GM19438 (cell line): ENCODE data around the gene WBP2NL.
A peak's percentile ranks its signal among the peaks of the same experiment; 100 is the strongest.
"Not testable (repeated sequence)": the region's sequence is repeated elsewhere in the genome, so short reads cannot be mapped to it uniquely, and the experiment has no call there.

Experiments used
- ATAC-seq: cut with Tn5 transposase; IDR thresholded peaks from one replicate; pipeline ENCODE4 v1.9.1; 2021; ENCODE audit warnings: low read depth; ENCODE audit not compliant: unreplicated experiment

WBP2NL gene

DNA sequence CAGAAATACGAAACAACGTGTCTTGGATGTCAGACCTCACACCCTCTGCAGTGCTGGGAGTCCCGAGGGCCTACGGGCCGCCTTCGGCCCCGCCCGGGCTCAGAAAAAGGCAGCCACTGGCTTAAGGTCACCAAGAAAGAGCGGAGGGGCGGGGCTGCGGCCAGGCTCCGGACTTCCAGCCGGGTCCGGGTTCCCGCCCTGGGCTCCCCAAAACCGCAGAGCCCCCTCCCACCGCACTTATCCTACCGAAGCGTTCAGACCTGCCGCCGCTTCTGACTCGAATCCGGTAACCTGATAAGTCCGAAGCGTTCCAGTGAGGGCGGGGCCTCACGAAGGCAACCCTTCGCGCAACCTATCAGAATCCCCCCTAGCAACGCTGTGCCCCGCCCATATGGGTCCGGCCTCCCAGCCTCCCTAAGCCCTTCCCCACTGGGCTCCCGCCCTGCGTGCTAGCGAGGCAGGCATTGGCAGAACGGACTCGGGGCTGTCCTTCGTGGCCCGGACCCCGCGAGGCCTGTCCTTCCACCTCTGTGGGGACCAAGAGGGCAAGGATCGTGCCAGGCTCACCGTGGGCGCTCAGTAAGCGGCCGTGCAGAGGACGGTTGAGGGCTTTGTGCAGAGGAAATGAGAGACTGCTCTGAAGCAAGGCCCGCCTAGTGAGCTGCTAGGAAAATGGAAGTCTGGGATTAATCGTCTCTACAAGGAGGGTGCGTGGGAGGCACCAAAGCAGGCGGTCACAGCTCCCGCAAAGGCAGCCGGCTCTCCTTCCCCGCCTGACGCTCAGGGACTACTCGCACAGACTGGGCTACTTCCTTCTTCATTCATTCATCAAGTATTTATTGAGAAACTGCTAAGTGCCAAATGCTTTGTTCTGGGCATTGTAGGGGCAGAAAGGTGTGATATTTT, 72.2 kb downstream of the WBP2NL start, which contains the start of gene NAGA:
TSS of gene NAGA (minus strand) at position 296 of the 906 bp plus-strand sequence. CDS start 515 bp downstream, outside the sequence.
- peak; percentile 87 for ATAC-seq

DNA sequence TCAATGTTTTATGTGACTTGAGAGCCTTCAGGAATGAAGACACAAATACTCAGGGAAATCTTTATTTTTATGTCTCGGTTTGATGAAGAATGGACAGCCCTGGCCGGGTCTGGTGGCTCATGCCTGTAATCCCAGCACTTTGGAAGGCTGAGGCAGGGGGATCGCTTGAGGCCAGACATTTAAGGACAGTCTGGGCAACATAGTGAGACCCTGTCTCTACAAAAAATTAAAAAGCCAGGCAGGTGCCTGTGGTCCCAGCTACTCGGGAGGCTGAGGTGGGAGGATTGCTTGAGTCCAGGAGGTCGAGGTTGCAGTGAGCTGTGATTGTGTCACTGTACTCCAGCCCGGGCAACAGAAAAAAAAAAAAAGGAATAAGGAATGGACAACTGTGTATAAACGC, 72.9 kb downstream of the WBP2NL start:
- ATAC-seq = not testable (repeated sequence)

DNA sequence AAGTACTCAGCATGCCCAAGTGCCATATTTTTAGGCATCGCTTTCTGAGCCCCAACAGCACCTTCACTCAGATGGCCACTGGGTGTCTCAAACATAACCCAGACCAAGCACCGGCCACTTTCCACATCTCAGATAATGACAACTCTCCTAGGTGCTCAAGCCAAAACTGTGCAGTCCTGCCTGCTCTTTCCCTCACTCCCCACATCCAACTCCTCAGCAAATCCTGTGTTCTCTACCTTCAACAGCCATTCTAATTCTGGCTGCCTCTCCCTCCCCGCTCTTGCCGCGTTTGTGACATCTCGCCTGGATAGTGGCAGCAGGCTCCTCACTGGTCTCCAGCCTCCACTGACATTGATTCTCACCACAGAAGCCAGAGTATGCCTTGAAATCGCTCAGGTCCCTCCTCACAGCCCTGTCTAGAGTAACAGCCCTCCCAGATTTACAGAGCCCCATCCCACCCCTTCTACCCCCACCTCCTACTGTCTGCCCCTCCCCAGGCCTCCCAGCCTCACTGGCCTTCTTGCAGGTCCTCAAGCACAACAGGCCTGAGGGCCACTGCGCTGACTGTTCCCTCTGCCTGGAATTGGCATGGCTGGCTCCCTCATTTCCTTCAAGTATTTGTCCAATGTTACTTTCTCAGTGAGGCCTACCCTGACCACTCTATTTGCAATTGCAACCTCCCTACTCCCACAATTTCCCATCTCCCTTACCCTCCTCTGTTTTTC, 74.2 kb downstream of the WBP2NL start:
- ATAC-seq = no peak

DNA sequence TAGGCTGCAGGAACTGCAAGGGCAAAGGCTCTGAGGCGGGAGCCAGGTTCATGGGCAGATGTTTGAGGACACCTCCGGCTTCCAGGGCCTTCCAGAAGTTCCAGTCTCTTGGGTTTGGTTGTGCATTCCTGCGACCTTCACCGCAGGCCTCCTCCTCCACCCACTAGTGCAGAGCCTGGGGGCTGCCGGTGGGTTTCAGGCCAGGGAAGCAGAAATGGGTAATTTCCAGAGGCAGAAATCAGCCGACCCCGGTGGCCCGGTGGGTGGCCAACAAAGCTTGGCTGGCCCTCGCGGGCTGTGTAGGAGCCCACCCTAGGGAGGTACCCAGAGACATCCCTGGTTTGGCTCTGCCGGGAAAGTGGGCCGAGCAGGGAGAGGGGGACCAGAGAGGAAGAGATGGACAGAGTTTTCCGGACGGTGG, 75.0 kb downstream of the WBP2NL start:
- no peak for ATAC-seq

DNA sequence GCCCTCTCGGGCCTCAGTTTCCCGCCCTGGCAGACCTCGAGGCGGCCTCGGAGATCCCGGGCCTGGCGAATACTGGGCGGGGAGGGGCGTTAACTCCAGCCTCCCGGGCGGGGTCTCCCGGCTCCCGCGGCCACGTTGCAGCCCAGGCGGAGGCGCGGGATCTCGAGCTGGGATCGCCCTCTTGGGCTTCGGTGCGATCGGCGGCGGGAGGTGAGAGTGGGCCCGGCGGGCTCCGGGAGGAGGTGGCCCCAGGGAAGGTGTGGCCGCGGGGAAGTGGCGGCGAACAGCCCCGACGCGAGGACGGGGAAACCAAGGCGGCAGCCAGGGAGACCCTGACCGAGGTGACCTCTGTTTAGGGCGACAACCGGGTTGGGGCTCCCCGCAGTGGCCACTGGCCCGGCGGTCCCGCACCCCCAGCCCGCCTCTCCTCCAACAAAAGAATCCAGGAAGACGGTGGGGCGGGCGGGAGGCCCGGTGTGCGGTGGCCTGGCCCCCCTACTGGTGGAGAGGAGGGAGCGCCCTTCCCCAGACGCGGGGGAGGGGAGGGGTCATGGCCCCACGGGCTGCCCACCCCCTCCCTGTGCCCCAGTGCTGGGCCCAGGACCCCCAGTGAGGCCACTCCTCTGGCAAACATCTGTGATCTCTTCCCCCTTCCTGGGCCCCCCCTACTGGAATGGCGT, 75.7 kb downstream of the WBP2NL start, which contains the start of gene PHETA2:
TSS of gene PHETA2 (plus strand) at position 117 of the 680 bp plus-strand sequence. CDS start 3,046 bp downstream, outside the sequence.
- ATAC-seq = no peak

DNA sequence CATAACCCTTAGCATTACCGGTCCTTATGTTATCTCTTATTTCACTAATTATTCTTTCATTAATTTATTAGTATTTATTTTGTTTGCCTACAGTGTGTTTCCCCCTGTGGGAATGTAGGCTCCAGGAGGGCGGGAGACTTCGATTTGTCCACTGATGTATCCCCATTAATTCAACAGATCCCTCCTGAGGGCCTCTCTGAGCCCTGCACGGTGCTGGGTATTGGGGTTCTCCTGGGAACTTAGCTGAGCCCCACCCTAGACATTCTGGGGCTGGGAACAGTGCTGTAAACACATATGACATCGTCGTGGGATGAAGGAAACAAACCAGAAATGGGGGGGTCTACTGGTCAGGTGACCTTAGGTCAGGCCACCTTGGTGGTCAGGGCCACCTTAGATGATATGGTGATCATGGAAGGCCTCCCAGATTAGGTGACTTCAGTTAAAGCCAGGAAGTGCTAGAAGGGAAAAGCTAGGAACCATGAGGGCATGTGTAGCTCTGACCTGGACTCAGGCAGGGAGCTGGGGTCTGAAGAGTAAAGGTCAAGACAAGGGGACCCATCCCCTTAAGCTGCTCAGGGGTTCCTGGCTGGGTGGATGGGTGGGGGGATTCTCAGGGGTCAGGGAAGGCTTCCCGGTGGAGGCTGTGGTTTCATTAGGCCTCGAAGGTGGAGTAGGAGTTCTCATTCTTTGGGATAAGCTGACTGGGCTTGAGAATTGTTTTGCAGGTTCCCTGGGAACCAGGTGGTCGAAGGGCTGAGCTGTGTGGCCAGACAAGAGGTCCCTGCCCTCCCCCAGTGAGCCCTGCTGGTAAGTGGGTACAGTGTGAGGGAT, 76.5 kb downstream of the WBP2NL start:
- no peak for ATAC-seq

DNA sequence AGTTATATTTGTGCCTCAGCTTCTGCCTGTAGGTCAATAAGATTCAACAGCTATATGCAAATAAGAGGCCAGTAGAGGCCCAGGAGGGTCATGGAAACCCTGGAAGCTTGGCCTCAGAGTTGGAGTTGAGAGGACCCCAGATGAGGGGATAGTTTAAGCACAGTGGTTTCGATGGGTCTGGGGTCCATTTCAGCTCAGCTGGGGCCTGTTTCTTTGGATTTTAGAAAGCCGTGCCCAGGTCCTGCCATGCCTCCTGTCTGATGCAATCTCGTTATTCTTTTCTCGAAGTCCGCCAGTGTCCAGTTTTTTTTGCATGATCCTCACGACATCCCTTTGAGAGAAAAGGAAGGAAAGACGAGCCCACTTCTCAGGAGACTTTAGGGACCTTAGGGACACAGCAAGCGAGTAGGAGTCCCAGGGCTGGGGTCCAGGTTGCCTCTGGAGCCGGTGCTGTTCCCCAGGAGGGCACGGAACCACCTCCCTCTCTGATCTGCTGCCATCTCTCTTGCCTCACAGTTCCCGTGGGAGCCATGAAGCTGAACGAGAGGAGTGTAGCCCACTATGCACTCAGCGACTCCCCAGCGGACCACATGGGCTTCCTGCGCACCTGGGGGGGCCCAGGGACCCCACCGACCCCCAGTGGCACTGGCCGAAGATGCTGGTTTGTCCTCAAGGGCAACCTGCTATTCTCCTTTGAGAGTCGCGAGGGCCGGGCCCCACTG, 78.3 kb downstream of the WBP2NL start:
- ATAC-seq = no peak

DNA sequence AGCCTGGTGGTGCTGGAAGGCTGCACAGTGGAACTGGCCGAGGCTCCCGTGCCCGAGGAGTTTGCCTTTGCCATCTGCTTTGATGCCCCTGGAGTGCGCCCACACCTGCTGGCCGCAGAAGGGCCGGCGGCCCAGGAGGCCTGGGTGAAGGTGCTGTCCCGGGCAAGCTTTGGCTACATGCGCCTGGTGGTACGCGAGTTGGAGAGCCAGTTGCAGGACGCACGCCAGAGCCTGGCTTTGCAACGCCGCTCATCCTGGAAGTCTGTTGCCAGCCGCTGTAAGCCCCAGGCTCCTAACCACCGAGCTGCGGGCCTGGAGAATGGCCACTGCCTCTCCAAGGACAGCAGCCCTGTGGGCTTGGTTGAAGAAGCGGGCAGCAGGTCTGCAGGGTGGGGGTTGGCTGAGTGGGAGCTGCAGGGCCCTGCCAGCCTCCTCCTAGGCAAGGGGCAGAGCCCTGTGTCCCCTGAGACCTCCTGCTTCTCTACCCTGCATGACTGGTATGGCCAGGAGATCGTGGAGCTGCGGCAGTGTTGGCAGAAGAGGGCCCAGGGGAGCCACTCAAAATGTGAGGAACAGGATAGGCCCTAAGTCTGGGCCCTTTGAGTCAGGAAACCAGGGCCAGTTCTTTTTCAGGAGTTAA, 79.0 kb downstream of the WBP2NL start:
- no peak for ATAC-seq
